Motor neuron (in vitro differentiated cells): ENCODE results near the gene CALD1. TPM values are rescaled to one million over a fixed set of nuclear protein-coding genes. Genes with fewer than 3 reads are reported as not detected.
A peak's percentile ranks its signal among the peaks of the same experiment; 100 is the strongest.

Experiments
- ATAC-seq, 8 experiments: fragments of 200-7000 bp; cut with Tn5 transposase; replicated peaks in 6 of 8; 2 replicates each; pipeline ENCODE4 v1.8.0; 2021; ENCODE audit warnings: mild to moderate bottlenecking in 8 of 8, moderate library complexity in 8 of 8
- H3K27ac ChIP-seq, 2 donors: fragments of 250-450 bp; sonication (Bioruptor Pico); 2 replicates each; pipeline ENCODE4 v1.9.0; 2021; ENCODE audit warnings: antibody characterized with exemption in 2 of 2, mild to moderate bottlenecking in 2 of 2, moderate library complexity in 1 of 2
- H3K4me1 ChIP-seq, 2 donors: fragments of 250-450 bp; sonication (Bioruptor Pico); replicated peaks in 1 of 2; 2 replicates each; pipeline ENCODE4 v1.6.1; 2021; ENCODE audit warnings: antibody characterized with exemption in 2 of 2, mild to moderate bottlenecking in 2 of 2, moderate library complexity in 1 of 2
- H3K4me3 ChIP-seq, 5 donors: fragments of 250-450 bp; sonication (Bioruptor Pico); 2 replicates each; pipeline ENCODE4 v1.9.0; 2021; ENCODE audit warnings: antibody characterized with exemption in 5 of 5, mild to moderate bottlenecking in 5 of 5, moderate library complexity in 4 of 5
- WGBS, 10 experiments: fragments of 450-650 bp; shearing (Covaris generic); methylation state at CpG; one replicate each; pipeline ENCODE4 v1.0.0; 2022; 5-methylcytosine and 5-hydroxymethylcytosine counted together
- in situ Hi-C, 9 experiments: fragments of 400-800 bp; cut with MboI; loops; one replicate each; pipeline ENCODE4 v1.15.0; 2021; ENCODE audit warnings: low sequenced_read_pairs in 9 of 9, low pct_unique_long_range_greater_than_20kb in 2 of 9; ENCODE audit not compliant: unreplicated experiment in 9 of 9
- total RNA-seq, 8 experiments: library from RNA; unstranded; fragments of 300-600 nt; gene quantifications; 2 replicates each; pipeline versions ENCODE4 v1.2.3 to v1.2.4, GENCODE V29; 2022

CALD1 gene
- total RNA-seq, 8 experiments from 2014 or later, result 6.9 to 204 (median 64.7) TPM

- 0 to 17% (median 0%) methylated on average over 1 to 17 of the region's 22 CpGs; no CpG with 5 or more reads in 2 of the 10 experiments for WGBS, 10 experiments
- in situ Hi-C loops, result no loop called here
- H3K27ac ChIP-seq, result peak overlapping the region; percentile 7 to 36
- ATAC-seq, result peak; percentile 93 to 99 (median 97)
- H3K4me1 ChIP-seq, result peaks cover 14 to 16% of the 10 kb centered on the region in 2 donors
- H3K4me3 ChIP-seq, result peak overlapping the region; percentile 37 to 68 (median 61)
These were observed 111.8 kb downstream of the CALD1 start for GRCh38 chr7:134891262-134891695.

- Histone ChIP-seq H3K4me3 (peak overlapping the region; percentile 37 to 68 (median 61)), H3K4me1 (peaks cover 14 to 20% of the 10 kb centered on the region in 2 donors), H3K27ac (peak overlapping the region; percentile 7 to 36)
- in situ Hi-C loops, result no loop called here
- ATAC-seq, result peak in 4 of 8 experiments; percentile 42 to 57 (median 48)
- WGBS, 10 experiments, result 0 to 61% (median 22%) methylated on average over 2 to 12 of the region's 14 CpGs
These were observed 112.6 kb downstream of the CALD1 start for GRCh38 chr7:134891696-134892678.

- H3K27ac ChIP-seq, result no peak overlapping the region
- in situ Hi-C loops, result no loop called here
- WGBS, 10 experiments, result 0 to 26% (median 0%) methylated on average over 1 to 3 of the region's 3 CpGs; no CpG with 5 or more reads in 5 of the 10 experiments
These were observed 113.5 kb downstream of the CALD1 start for GRCh38 chr7:134892963-134893362.

GRCh38 chr7:134893920-134894319, 114.5 kb downstream of the CALD1 start:
- WGBS, 10 experiments, result 80 to 100% (median 94%) methylated on average over 4 to 7 of the region's 7 CpGs
- Histone ChIP-seq H3K4me3 (no peak overlapping the region), H3K27ac (no peak overlapping the region), H3K4me1 (peaks cover 14 to 20% of the 10 kb centered on the region in 2 donors)
- in situ Hi-C loops, result no loop called here
- no peak for ATAC-seq

More at GRCh38 chr7:134892963-134893362, 113.5 kb downstream of the CALD1 start:
- peaks cover 14 to 20% of the 10 kb centered on the region in 2 donors for H3K4me1 ChIP-seq
- ATAC-seq, result no peak
- H3K4me3 ChIP-seq, result peak overlapping the region in 1 of 5 donors; percentile 61

- in situ Hi-C loops, result no loop called here
- Histone ChIP-seq H3K4me1 (peaks cover 14 to 20% of the 10 kb centered on the region in 2 donors), H3K4me3 (no peak overlapping the region), H3K27ac (no peak overlapping the region)
- no peak for ATAC-seq
- WGBS, 10 experiments, result 80 to 100% (median 95%) methylated on average over 1 of the region's 1 CpG; no CpG with 5 or more reads in 2 of the 10 experiments
These were observed 115.5 kb downstream of the CALD1 start for GRCh38 chr7:134894928-134895327.

GRCh38 chr7:134896073-134896472, 116.6 kb downstream of the CALD1 start:
- Histone ChIP-seq H3K27ac (no peak overlapping the region), H3K4me3 (no peak overlapping the region), H3K4me1 (peaks cover 7 to 15% of the 10 kb centered on the region in 2 donors)
- in situ Hi-C loops, result no loop called here
- 80 to 100% (median 100%) methylated on average over 1 to 4 of the region's 4 CpGs; no CpG with 5 or more reads in 1 of the 10 experiments for WGBS, 10 experiments
- ATAC-seq, result no peak

GRCh38 chr7:134897936-134898335, 118.5 kb downstream of the CALD1 start:
- Histone ChIP-seq H3K27ac (no peak overlapping the region), H3K4me1 (peaks cover 0 to 6% of the 10 kb centered on the region in 2 donors), H3K4me3 (no peak overlapping the region)
- no peak for ATAC-seq
- in situ Hi-C loops, result no loop called here
- WGBS, 10 experiments, result 80 to 100% (median 100%) methylated on average over 1 to 5 of the region's 7 CpGs; no CpG with 5 or more reads in 3 of the 10 experiments

GRCh38 chr7:134899729-134900128, 120.3 kb downstream of the CALD1 start:
- H3K4me1 ChIP-seq, result peaks cover 0 to 3% of the 10 kb centered on the region in 2 donors
- WGBS, 10 experiments, result 46 to 100% (median 87%) methylated on average over 1 to 3 of the region's 3 CpGs
- ATAC-seq, result peak in 2 of 8 experiments; percentile 20 to 52
- in situ Hi-C loops, result no loop called here
- H3K27ac ChIP-seq, result no peak overlapping the region
- no peak overlapping the region for H3K4me3 ChIP-seq

GRCh38 chr7:134900166-134900982, 120.9 kb downstream of the CALD1 start:
- Histone ChIP-seq H3K4me1 (peaks cover 0 to 3% of the 10 kb centered on the region in 2 donors), H3K4me3 (no peak overlapping the region), H3K27ac (no peak overlapping the region)
- WGBS, 10 experiments, result 80 to 100% (median 86%) methylated on average over 1 to 7 of the region's 9 CpGs
- no peak for ATAC-seq
- in situ Hi-C loops, result no loop called here

GRCh38 chr7:134901389-134902020, 122.1 kb downstream of the CALD1 start:
- in situ Hi-C loops, result no loop called here
- Histone ChIP-seq H3K4me3 (no peak overlapping the region), H3K27ac (no peak overlapping the region), H3K4me1 (peaks cover 0 to 3% of the 10 kb centered on the region in 2 donors)
- WGBS, 10 experiments, result 65 to 100% (median 88%) methylated on average over 1 to 4 of the region's 4 CpGs; no CpG with 5 or more reads in 5 of the 10 experiments
- ATAC-seq, result no peak

GRCh38 chr7:134902058-134902457, 122.6 kb downstream of the CALD1 start:
- Histone ChIP-seq H3K4me1 (no peaks in the 10 kb centered on the region), H3K27ac (no peak overlapping the region), H3K4me3 (no peak overlapping the region)
- in situ Hi-C loops, result no loop called here
- WGBS, 10 experiments, result 71 to 100% (median 84%) methylated on average over 1 to 2 of the region's 2 CpGs; no CpG with 5 or more reads in 5 of the 10 experiments
- ATAC-seq, result no peak

- Histone ChIP-seq H3K4me1 (no peaks in the 10 kb centered on the region), H3K4me3 (no peak overlapping the region), H3K27ac (no peak overlapping the region)
- ATAC-seq, result peak in 1 of 8 experiments; percentile 66
- in situ Hi-C loops, result no loop called here
- WGBS, 10 experiments, result 25 to 100% (median 85%) methylated on average over 1 to 4 of the region's 5 CpGs; no CpG with 5 or more reads in 2 of the 10 experiments
These were observed 123.8 kb downstream of the CALD1 start for GRCh38 chr7:134903073-134903790.
